Brain microvascular endothelial cell (primary cell): ENCODE results near the gene CREB1.

Source experiments
- DNase-seq: peaks from one replicate; pipeline ENCODE4 v3.0.0-alpha.2; 2020
- H3K27ac ChIP-seq: fragments of 250-450 bp; sonication (Bioruptor Pico); 2 replicates; pipeline ENCODE4 v1.5.1; 2020; ENCODE audit warnings: mild to moderate bottlenecking, moderate library complexity
- H3K27me3 ChIP-seq: fragments of 250-450 bp; sonication (Bioruptor Pico); replicated peaks from 2 replicates; pipeline ENCODE4 v1.5.1; 2020; ENCODE audit warnings: mild to moderate bottlenecking
- H3K36me3 ChIP-seq: fragments of 250-450 bp; sonication (Bioruptor Pico); replicated peaks from 2 replicates; pipeline ENCODE4 v1.5.1; 2020; ENCODE audit warnings: mild to moderate bottlenecking
- H3K4me3 ChIP-seq: 2 replicates; pipeline ENCODE4 v1.5.1; 2011; ENCODE audit warnings: low read depth, mild to moderate bottlenecking, control low read depth, low read length, moderate library complexity
- CTCF ChIP-seq: IDR thresholded peaks from 2 replicates; pipeline ENCODE4 v1.5.1; 2011; ENCODE audit warnings: low read depth, mild to moderate bottlenecking, moderate library complexity, low read length, control low read depth, inconsistent platforms; ENCODE audit errors: missing control alignments
- in situ Hi-C: cut with HindIII; loops from 2 replicates; pipeline ENCODE4 v1.10.0; 2017; ENCODE audit warnings: low sequenced_read_pairs, low pct_ligation_motif_present

Gene CREB1

GRCh38 chr2:207534417-207534816, 4.7 kb downstream of the CREB1 start:
- no peaks in the 10 kb centered on the region for H3K36me3 ChIP-seq
- in situ Hi-C loops, result no loop called here
- no peak for TF ChIP-seq CTCF
- H3K27me3 ChIP-seq, result no peaks in the 10 kb centered on the region
- no peak overlapping the region for H3K4me3 ChIP-seq
- DNase-seq, result no peak
- no peak overlapping the region for H3K27ac ChIP-seq

GRCh38 chr2:207539470-207539869, 9.7 kb downstream of the CREB1 start:
- in situ Hi-C loops, result no loop called here
- no peak for DNase-seq
- Histone ChIP-seq H3K4me3 (no peak overlapping the region), H3K27ac (no peak overlapping the region), H3K27me3 (no peaks in the 10 kb centered on the region), H3K36me3 (no peaks in the 10 kb centered on the region)
- no peak for TF ChIP-seq CTCF

DNA sequence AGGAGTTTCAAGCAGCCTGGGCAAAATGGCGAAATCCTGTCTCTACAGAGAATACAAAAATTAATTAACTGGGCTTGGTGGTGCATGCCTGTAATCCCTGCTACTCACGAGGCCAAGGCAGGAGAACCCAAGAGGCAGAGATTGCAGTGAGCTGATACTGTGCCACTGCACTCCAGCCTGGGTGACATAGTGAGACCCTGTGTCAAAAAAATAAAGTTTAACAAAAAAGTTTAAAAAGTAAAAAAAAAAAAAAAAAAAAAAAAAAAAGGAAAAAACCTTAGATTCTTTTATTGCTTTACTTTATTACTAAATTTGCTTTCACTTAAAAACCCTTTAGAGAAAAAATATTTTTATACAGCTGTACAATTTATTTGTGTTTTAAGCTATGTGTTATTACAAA, 10.7 kb downstream of the CREB1 start:
- TF ChIP-seq CTCF, result no peak
- no peak overlapping the region for H3K27ac ChIP-seq
- in situ Hi-C loops, result no loop called here

DNA sequence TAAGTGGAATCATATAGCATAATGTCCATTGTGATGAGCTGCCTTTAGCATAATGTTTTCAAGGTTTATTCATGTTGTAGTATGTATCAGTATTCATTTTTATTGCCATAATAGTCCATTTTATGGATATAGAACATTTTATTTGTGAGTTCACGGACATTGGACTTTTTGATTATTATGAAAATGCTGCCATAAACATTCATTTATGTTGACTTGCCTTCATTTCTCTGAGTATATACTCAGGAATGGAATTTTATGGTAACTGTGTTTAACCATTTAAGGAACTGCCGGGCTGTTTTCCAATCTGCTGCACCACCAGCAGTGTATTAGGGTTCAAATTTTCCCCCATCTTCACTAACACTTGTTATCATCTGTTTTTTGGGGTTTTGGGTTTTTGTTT, 12.2 kb downstream of the CREB1 start:
- no peaks in the 10 kb centered on the region for H3K36me3 ChIP-seq
- TF ChIP-seq CTCF, result no peak
- no peaks in the 10 kb centered on the region for H3K27me3 ChIP-seq
- no peak for DNase-seq
- in situ Hi-C loops, result no loop called here
- no peak overlapping the region for H3K27ac ChIP-seq
- no peak overlapping the region for H3K4me3 ChIP-seq

More for the DNA sequence above, 10.7 kb downstream of the CREB1 start:
- H3K36me3 ChIP-seq, result no peaks in the 10 kb centered on the region
- H3K4me3 ChIP-seq, result no peak overlapping the region
- no peak for DNase-seq
- no peaks in the 10 kb centered on the region for H3K27me3 ChIP-seq

DNA sequence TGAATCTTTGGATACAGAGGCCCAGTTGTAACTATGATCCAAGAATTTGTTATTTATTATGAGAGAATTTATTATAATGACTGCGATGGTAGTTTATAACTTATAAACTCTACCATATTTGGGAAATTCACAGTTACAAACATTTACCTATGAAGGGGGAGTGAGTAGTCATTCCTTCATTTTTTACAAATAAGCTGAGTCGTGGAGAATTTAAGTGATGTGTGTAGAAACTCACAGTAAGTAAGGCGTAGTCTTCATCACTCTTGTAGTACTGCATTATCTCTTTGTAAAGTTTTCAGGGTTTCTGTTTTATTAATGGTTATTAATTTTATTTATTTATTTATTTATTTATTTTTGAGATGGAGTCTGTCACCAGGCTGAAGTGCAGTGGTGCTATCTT, 13.5 kb downstream of the CREB1 start:
- Histone ChIP-seq H3K27me3 (no peaks in the 10 kb centered on the region), H3K36me3 (no peaks in the 10 kb centered on the region), H3K27ac (no peak overlapping the region), H3K4me3 (no peak overlapping the region)
- in situ Hi-C loops, result no loop called here
- TF ChIP-seq CTCF, result no peak
- DNase-seq, result no peak

DNA sequence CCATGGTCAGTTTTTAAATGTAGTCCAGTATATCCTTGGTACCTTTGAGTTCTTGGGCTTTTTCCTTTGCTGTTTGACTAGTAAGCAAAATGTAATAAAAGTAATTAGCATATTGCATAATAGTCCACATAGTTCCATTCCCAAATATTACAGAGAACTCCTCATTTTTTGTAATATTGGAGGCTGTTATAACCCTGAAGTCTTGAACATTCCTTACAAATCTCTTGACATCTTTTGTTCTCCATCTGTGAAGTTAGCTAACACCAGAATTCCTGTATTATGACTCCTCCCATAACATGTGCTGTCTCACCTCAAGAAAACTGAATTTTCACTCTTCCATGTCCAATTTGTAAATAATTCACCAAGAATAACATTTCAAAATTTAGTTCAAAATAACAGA, 17.1 kb downstream of the CREB1 start:
- DNase-seq, result no peak
- Histone ChIP-seq H3K4me3 (no peak overlapping the region), H3K36me3 (no peaks in the 10 kb centered on the region), H3K27me3 (no peaks in the 10 kb centered on the region), H3K27ac (no peak overlapping the region)
- in situ Hi-C loops, result no loop called here
- TF ChIP-seq CTCF, result no peak
